SK-N-SH (cell line): ENCODE measurements around the gene TOM1L2. TPM values are rescaled to one million over a fixed set of nuclear protein-coding genes. Genes with fewer than 3 reads are reported as not detected.

ENCODE experiments used
- CTCF ChIA-PET: fragments of 300-600, 350-600 bp; formaldehyde crosslinking; extraction: SDS; loops from one replicate; lab custom pipeline; 2021; lab: Yijun Ruan, JAX
- POLR2A ChIA-PET: fragments of 350-600 bp; sonication (Branson Sonifier 250); formaldehyde crosslinking; extraction: SDS; loops from one replicate; lab custom pipeline; 2020; ENCODE audit warnings: antibody characterized with exemption, inconsistent platforms; lab: Yijun Ruan, JAX
- DNase-seq: peaks from one replicate; pipeline ENCODE4 v3.0.0; 2012
- H2AFZ ChIP-seq: fragments of 200-600 bp; sonication (generic); 2 replicates; pipeline ENCODE4 v1.8.1; 2016; ENCODE audit warnings: antibody characterized with exemption, mild to moderate bottlenecking, low read depth
- H3F3A ChIP-seq: fragments of 200-600 bp; sonication (generic); replicated peaks from 2 replicates; pipeline ENCODE3; 2016; ENCODE audit warnings: antibody characterized with exemption, mild to moderate bottlenecking; ENCODE audit not compliant: insufficient read depth
- H3K27ac ChIP-seq, 2 experiments: fragments of 200-500 bp in 1 of 2; fragments of 200-600 bp in 1 of 2; sonication (Bioruptor generic) in 1 of 2; sonication (generic), shearing (Covaris generic) in 1 of 2; 2 replicates each; pipeline versions ENCODE4 v1.5.1 to v1.6.1; 2014 to 2016; ENCODE audit warnings: low read depth in 2 of 2, inconsistent platforms in 1 of 2, low read length in 1 of 2, mild to moderate bottlenecking in 1 of 2, mixed read lengths in 1 of 2
- H3K27me3 ChIP-seq: fragments of 200-600 bp; sonication (generic), shearing (Covaris generic); 2 replicates; pipeline ENCODE4 v1.6.1; 2016; ENCODE audit warnings: mixed run types; ENCODE audit not compliant: insufficient read depth
- H3K36me3 ChIP-seq, 2 experiments: fragments of 200-500 bp in 1 of 2; fragments of 200-600 bp in 1 of 2; sonication (Bioruptor generic) in 1 of 2; sonication (generic) in 1 of 2; replicated peaks in 1 of 2; 2 replicates each; pipeline versions ENCODE3 to v1.5.1; 2014 to 2016; ENCODE audit warnings: low read length in 1 of 2, mild to moderate bottlenecking in 1 of 2; ENCODE audit not compliant: insufficient read depth in 2 of 2, control insufficient read depth in 1 of 2
- H3K4me1 ChIP-seq, 2 experiments: fragments of 200-500 bp in 1 of 2; fragments of 200-600 bp in 1 of 2; sonication (Bioruptor generic) in 1 of 2; sonication (generic), shearing (Covaris generic) in 1 of 2; 2 replicates each; pipeline versions ENCODE4 v1.5.1 to v1.6.1; 2014 to 2016; ENCODE audit warnings: low read depth in 1 of 2, low read length in 1 of 2, mixed run types in 1 of 2; ENCODE audit not compliant: insufficient read depth in 2 of 2, control insufficient read depth in 1 of 2
- H3K4me2 ChIP-seq: fragments of 200-600 bp; sonication (generic), shearing (Covaris generic); 2 replicates; pipeline ENCODE4 v1.6.1; 2017; ENCODE audit warnings: mixed run types
- H3K4me3 ChIP-seq, 2 experiments: fragments of 200-500 bp in 1 of 2; fragments of 200-600 bp in 1 of 2; sonication (Bioruptor generic) in 1 of 2; sonication (generic), shearing (Covaris generic) in 1 of 2; 2 replicates each; pipeline versions ENCODE4 v1.5.1 to v1.8.1; 2014 to 2016; ENCODE audit warnings: low read depth in 2 of 2, inconsistent platforms in 1 of 2, low read length in 1 of 2, mild to moderate bottlenecking in 1 of 2, mixed read lengths in 1 of 2, moderate library complexity in 1 of 2
- H3K79me2 ChIP-seq: fragments of 200-600 bp; sonication (generic); 2 replicates; pipeline ENCODE4 v1.8.1; 2017; ENCODE audit warnings: mild to moderate bottlenecking; ENCODE audit not compliant: insufficient read depth
- H3K9ac ChIP-seq: fragments of 200-600 bp; sonication (generic); 2 replicates; pipeline ENCODE4 v1.6.1; 2017; ENCODE audit warnings: mixed run types
- H3K9me2 ChIP-seq: fragments of 200-600 bp; sonication (generic); 2 replicates; pipeline ENCODE4 v1.6.1; 2017; ENCODE audit warnings: mixed run types
- H3K9me3 ChIP-seq: fragments of 200-600 bp; sonication (generic); 2 replicates; pipeline ENCODE4 v1.6.1; 2017; ENCODE audit warnings: mixed run types, mild to moderate bottlenecking, moderate library complexity
- H4K20me1 ChIP-seq: fragments of 200-600 bp; sonication (generic); 2 replicates; pipeline ENCODE4 v1.6.1; 2017; ENCODE audit warnings: mild to moderate bottlenecking, mixed run types; ENCODE audit not compliant: insufficient read depth
- CHD2 ChIP-seq: fragments of 150-350 bp; IDR thresholded peaks from 2 replicates; pipeline ENCODE4 v1.6.1; 2018; ENCODE audit warnings: low read length; ENCODE audit not compliant: partially characterized antibody
- EP300 ChIP-seq, 2 experiments: IDR thresholded peaks; 2 replicates each; pipeline versions ENCODE4 v1.4.0 to v1.6.1; 2012; ENCODE audit warnings: borderline replicate concordance in 1 of 2, low read depth in 1 of 2, low read length in 1 of 2
- EZH2phosphoT487 ChIP-seq: fragments of 200-600 bp; sonication (generic); IDR thresholded peaks from 2 replicates; pipeline ENCODE4 v1.6.1; 2017; ENCODE audit warnings: low read depth, mixed run types, mild to moderate bottlenecking, antibody characterized with exemption, moderate library complexity, borderline replicate concordance
- FOXJ3 ChIP-seq: sonication (generic); formaldehyde crosslinking; IDR thresholded peaks from 2 replicates; pipeline ENCODE4 v1.5.1; 2020; ENCODE audit warnings: mild to moderate bottlenecking, missing genetic modification reagents
- FOXM1 ChIP-seq: IDR thresholded peaks from 2 replicates; pipeline ENCODE4 v1.4.0; 2012; ENCODE audit warnings: low read depth, mild to moderate bottlenecking
- GATA2 ChIP-seq: sonication (generic); formaldehyde crosslinking; IDR thresholded peaks from 2 replicates; pipeline ENCODE4 v1.5.0; 2020; ENCODE audit warnings: mild to moderate bottlenecking, missing genetic modification reagents
- IRF3 ChIP-seq: fragments of 150-350 bp; IDR thresholded peaks from 2 replicates; pipeline ENCODE4 v1.6.1; 2016; ENCODE audit warnings: mild to moderate bottlenecking, low read depth, low read length
- MEF2A ChIP-seq: IDR thresholded peaks from 2 replicates; pipeline ENCODE4 v1.4.0; 2012; ENCODE audit warnings: low read depth, borderline replicate concordance
- NFIC ChIP-seq: IDR thresholded peaks from 2 replicates; pipeline ENCODE4 v1.4.0; 2012; ENCODE audit warnings: borderline replicate concordance
- NRF1 ChIP-seq: IDR thresholded peaks from 2 replicates; pipeline ENCODE4 v1.6.1; 2012; ENCODE audit warnings: low read depth, mild to moderate bottlenecking, low read length
- POLR2AphosphoS5 ChIP-seq: IDR thresholded peaks from 2 replicates; pipeline ENCODE4 v1.6.1; 2012; ENCODE audit warnings: low read depth, low read length
- RAD21 ChIP-seq: IDR thresholded peaks from 2 replicates; pipeline ENCODE4 v1.6.1; 2012; ENCODE audit warnings: mild to moderate bottlenecking, low read length
- RXRA ChIP-seq: IDR thresholded peaks from 2 replicates; pipeline ENCODE4 v1.4.0; 2012; ENCODE audit warnings: low read depth, mild to moderate bottlenecking, borderline replicate concordance
- SMC3 ChIP-seq: IDR thresholded peaks from 2 replicates; pipeline ENCODE4 v1.6.1; 2012; ENCODE audit warnings: low read depth, low read length, improper control_type of control experiment
- TAF1 ChIP-seq: IDR thresholded peaks from 2 replicates; pipeline ENCODE4 v1.6.1; 2012; ENCODE audit warnings: low read depth, mild to moderate bottlenecking, low read length, moderate library complexity, borderline replicate concordance
- TCF12 ChIP-seq: IDR thresholded peaks from 2 replicates; pipeline ENCODE4 v1.4.0; 2012
- TEAD4 ChIP-seq: IDR thresholded peaks from 2 replicates; pipeline ENCODE4 v1.4.0; 2012; ENCODE audit warnings: mild to moderate bottlenecking, borderline replicate concordance; ENCODE audit not compliant: insufficient read depth
- WGBS: methylation state at CpG from one replicate; pipeline ENCODE4 v1.1.6; 2017; ENCODE audit warnings: low lambda C conversion rate; 5-methylcytosine and 5-hydroxymethylcytosine counted together
- polyA plus RNA-seq, 3 experiments: library from polyadenylated mRNA; depleted of rRNA; stranded (reverse); fragments of >200 nt; gene quantifications; 2 replicates each; pipeline ENCODE4 v1.2.3, GENCODE V29; 2012
- TF ChIP-seq, protein P1 (sequence below): IDR thresholded peaks from 2 replicates; pipeline ENCODE4 v1.4.0; 2012; ENCODE audit warnings: low read depth
- TF ChIP-seq, protein P2 (sequence below): fragments of 150-350 bp; IDR thresholded peaks from 2 replicates; pipeline ENCODE4 v1.6.1; 2017; ENCODE audit warnings: antibody characterized with exemption, low read length, low read depth, borderline replicate concordance

TOM1L2 gene
- polyA plus RNA-seq, 1 of the 3 experiments (the other 2 are of a cell fraction) = 85.4 TPM

DNA sequence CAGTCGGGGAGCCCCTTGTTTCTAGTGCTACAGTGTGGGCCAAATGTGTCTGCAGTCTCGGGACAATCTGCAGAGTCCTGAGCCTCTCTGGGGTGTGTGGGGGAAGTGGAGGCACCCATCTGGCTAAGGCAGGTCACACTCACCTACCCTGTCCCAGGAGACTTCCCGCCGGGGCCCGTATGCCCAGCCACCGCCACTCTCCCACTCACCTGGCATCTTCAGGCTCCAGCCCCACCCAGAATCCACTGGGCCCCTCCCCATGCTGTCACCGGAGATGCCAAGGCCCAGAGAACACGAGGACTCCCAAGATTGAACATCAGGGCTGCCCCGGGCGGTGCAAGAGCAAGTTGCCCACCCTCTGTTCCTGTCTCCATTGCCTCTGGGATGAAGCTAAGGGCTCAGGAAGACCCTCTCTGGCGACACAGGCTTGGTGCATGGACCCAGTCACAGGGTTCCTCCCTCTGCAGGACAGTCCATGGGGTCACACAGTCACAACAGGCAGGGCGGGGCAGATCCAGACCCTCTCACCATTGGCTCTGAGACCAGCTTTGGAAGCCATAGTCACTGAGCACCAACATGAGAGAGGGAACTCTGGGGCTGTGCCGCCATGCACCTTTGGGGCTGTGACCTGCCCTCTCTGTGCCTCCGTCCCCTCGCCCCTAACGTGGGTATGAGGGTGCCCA lies 173.5 kb downstream of the TOM1L2 start:
- H3K4me1 ChIP-seq = peaks cover 0 to 24% of the 10 kb centered on the region in 2 experiments; a peak in 1 of 4 replicates
- peaks cover 29% of the 10 kb centered on the region for H4K20me1 ChIP-seq
- no peaks in the 10 kb centered on the region for H3F3A ChIP-seq
- DNase-seq = no peak
- H3K79me2 ChIP-seq = no peaks in the 10 kb centered on the region; the same call in 1 of the 2 replicates
- peak overlapping the region in 1 of 2 experiments; percentile 19; a peak in 1 of 4 replicates for H3K27ac ChIP-seq
- ChIA-PET CTCF (interaction anchor here (0.6 kb wide), 1 partner anchor 13 kb away, joined by 3 read pairs; no protein-coding TSS in a partner anchor), POLR2A (no interaction called here)
- 89% methylated on average over 8 of the region's 16 CpGs for WGBS
- H3K4me2 ChIP-seq = no peak overlapping the region
- TF ChIP-seq MEF2A (no peak), IRF3 (no peak), NFIC (no peak), CHD2 (no peak), TAF1 (no peak), TCF12 (no peak), EZH2phosphoT487 (no peak), NRF1 (no peak), FOXJ3 (CRISPR knock-in tag) (no peak), POLR2AphosphoS5 (no peak), RAD21 (no peak), EP300 (IDR thresholded peaks at IDR 0.05; ENCODE audit: borderline replicate concordance in 1 of 2, low read depth in 1 of 2, low read length in 1 of 2) (no peak), FOXM1 (no peak), RXRA (no peak), GATA2 (CRISPR knock-in tag) (no peak), SMC3 (no peak), TEAD4 (no peak)
- TF ChIP-seq, protein P1, sequence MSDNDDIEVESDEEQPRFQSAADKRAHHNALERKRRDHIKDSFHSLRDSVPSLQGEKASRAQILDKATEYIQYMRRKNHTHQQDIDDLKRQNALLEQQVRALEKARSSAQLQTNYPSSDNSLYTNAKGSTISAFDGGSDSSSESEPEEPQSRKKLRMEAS = no peak
- TF ChIP-seq, protein P2, sequence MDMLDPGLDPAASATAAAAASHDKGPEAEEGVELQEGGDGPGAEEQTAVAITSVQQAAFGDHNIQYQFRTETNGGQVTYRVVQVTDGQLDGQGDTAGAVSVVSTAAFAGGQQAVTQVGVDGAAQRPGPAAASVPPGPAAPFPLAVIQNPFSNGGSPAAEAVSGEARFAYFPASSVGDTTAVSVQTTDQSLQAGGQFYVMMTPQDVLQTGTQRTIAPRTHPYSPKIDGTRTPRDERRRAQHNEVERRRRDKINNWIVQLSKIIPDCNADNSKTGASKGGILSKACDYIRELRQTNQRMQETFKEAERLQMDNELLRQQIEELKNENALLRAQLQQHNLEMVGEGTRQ = no peak
- H3K4me3 ChIP-seq = no peak overlapping the region
- no peaks in the 10 kb centered on the region for H3K27me3 ChIP-seq
- H3K36me3 ChIP-seq = peaks cover under 1 to 62% of the 10 kb centered on the region in 2 experiments
- H3K9ac ChIP-seq = no peak overlapping the region
- no peaks in the 10 kb centered on the region for H3K9me3 ChIP-seq
- H2AFZ ChIP-seq = no peak overlapping the region
- H3K9me2 ChIP-seq = no peaks in the 10 kb centered on the region
